ENCODE measurements around the gene CDC14B.
A peak's percentile ranks its signal among the peaks of the same experiment; 100 is the strongest.

CDC14B gene

GRCh38 chr9:96480736-96481135 lies 138.9 kb downstream of the CDC14B start:
- no peak for DNase-seq

- DNase-seq: no peak
Observed at GRCh38 chr9:96478829-96479371, 140.7 kb downstream of the CDC14B start.

DNA sequence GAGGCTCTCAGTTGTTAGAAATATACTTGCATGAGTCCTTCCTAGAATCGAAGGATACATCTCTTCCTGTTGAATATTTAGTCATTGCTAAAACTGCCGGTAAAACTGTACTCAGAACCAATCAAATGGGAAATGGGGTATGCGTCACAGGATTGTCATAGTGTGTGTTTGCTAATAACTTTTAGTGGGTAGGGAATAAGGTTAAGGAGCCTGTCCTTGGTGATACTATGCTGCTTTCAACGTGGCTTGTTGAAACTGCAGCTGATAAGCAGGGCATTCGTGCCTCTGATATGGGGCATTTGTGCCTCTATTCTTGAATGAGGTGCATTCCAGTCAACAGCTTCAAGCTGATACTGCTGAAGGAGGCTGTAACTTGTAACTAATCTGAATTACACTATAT lies 143.1 kb downstream of the CDC14B start:
- DNase-seq: no peak

GRCh38 chr9:96476013-96476412 lies 143.6 kb downstream of the CDC14B start:
- DNase-seq: no peak

GRCh38 chr9:96467784-96468183 lies 151.9 kb downstream of the CDC14B start:
- no peak for DNase-seq

DNA sequence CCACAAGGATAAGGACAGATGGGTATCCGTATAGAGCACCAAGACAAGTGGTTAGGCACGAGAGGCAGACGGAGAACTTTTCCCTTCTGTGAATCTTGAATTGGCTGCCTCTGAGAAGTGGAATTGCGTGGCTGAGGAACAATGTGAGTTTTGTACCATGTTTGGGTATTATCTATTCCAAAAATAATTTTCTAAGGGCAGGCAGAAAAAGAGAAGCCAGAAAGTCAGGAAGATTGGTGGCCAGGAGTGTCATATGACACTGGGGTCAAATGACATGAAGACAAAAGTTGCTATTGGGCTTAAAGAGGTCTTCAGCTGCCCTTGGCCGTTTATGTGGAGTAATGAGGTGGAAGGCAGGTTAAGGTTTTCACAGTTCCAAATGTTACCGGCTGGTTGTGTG lies 155.2 kb downstream of the CDC14B start:
- no peak for DNase-seq

GRCh38 chr9:96462541-96462940 lies 157.1 kb downstream of the CDC14B start:
- DNase-seq: peak; percentile 9

- DNase-seq: no peak
Observed at GRCh38 chr9:96461336-96461735, 158.3 kb downstream of the CDC14B start.

DNA sequence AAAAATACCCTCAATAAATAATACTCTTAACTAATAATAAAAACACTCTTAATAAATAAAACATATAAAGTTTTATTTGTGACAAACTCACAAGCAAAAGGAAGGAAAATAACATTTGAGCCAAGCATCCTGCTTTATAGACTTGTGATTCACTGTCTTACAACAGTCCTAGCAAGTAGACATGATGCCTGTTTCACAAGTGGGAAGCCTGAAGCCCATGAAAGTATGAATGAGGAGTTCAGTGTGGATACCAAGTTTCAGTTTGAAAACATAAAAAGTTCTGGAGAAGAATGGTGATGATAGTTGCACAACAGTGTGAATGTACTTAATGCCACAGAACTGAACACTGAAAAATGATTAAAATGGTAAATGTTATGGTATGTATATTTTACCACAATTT lies 158.8 kb downstream of the CDC14B start:
- DNase-seq: no peak

DNA sequence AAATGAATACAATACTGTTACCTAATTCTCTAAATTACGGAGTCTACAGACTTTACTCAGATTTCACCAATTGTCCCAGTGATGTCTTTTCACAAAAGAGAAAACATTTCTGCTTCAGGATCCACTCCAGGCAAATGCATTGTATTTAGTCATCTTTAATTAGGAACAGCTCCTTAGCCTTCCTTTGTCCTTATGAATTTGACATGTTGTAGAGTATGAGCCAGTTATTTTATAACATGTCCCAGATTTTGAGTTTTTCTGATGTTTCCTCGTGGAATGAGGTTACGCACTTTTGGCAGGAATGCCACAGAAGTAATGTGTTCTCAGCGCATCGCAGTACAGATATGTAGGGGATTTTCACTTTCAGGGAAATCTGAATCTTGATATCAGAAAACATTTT lies 159.2 kb downstream of the CDC14B start:
- no peak for DNase-seq

GRCh38 chr9:96459268-96460007 lies 160.2 kb downstream of the CDC14B start:
- no peak for DNase-seq

- DNase-seq: no peak
Observed at GRCh38 chr9:96458226-96458625, 161.4 kb downstream of the CDC14B start.

GRCh38 chr9:96457266-96457665 lies 162.4 kb downstream of the CDC14B start:
- DNase-seq: no peak

DNA sequence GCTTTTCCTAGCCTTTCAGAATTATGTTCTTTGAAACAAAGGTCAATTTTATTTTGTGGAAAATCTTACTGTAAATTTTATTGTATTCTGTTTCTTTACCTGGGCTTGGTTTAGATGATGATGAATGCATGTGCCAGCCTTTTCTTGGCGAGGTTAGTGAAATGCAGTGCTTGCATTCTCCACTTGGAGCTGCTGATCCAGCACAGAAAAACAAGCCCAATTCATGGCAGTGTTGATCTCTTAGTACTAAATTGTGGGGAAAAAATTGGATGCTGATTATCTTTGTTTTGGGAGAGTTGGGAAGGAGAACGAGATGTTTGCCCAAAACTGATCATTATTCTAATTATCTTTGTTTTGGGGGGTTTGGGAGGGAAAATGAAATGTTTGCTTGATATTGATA lies 166.0 kb downstream of the CDC14B start:
- no peak for DNase-seq

DNA sequence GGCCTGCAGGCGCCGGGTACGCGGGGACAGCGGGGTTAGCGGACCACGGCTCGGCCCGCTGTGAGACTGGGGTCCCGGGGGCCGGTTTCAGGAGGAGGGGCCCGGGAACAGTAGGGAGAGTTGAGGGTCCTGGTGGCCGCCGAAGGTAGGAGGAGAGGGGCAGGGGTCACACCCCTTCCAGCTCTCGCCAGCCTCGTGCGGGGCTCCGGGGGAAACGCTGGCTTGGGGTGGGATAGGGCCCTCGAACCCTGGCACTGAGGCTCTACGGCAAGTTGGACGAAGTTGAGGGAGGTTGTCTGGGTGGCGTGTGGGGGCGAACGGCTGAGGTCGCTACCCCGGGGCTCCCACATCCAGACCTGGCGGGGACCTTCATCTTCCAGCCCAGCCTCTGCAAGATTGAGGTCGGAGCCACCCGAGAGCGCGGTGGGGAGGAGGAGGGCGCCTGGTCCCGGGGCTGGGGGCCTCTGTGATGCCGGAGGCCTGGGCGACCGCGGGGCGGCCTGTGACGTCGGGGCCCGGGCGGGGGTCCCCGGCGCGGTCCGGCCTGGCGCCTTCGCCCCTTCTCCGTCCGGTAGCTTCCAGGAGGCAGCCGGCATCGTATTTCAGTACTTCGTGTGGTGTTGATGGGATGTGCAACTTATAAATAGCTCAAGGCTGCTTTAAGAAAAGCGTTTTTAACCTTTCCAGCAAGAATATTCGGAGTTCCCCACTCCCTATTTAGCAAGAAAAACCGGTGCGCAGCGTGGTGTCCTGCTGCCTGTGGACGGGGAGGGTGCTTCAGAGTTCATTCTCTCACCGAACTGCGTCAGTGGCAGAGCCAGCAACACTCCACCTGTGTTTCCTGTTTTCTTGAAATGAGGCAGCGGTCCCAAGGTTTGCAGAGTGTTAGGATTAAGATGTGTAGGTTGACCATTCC lies 168.8 kb downstream of the CDC14B start:
- peak; percentile 3 for DNase-seq
